ENCODE data around the gene CEP120.

GRCh38 chr5:123382252-123382651 is 41.0 kb downstream of the CEP120 start:
- TF ChIP-seq SP1 (IDR thresholded peaks at IDR 0.05): no peak
- TF ChIP-seq FOXM1 (IDR thresholded peaks at IDR 0.05; ENCODE audit: borderline replicate concordance): no peak
- TF ChIP-seq BHLHE40 (IDR thresholded peaks at IDR 0.05; ENCODE audit: borderline replicate concordance): no peak
- TF ChIP-seq SUZ12 (IDR thresholded peaks at IDR 0.05): no peak
- TF ChIP-seq ARNT (IDR thresholded peaks at IDR 0.05): no peak
- no peak for TF ChIP-seq PKNOX1 (IDR thresholded peaks at IDR 0.05)
- TF ChIP-seq ZNF384 (IDR thresholded peaks at IDR 0.05): no peak
- TF ChIP-seq FOXA1 (IDR thresholded peaks at IDR 0.05): no peak
- no peak for TF ChIP-seq TARDBP (IDR thresholded peaks at IDR 0.05)
- no peak for TF ChIP-seq CTBP1 (IDR thresholded peaks at IDR 0.05; ENCODE audit: borderline replicate concordance)

All from HEK293T (cell line).